Prostate gland (tissue), 2 donors: ENCODE data around the gene SMIM33. TPM values are rescaled to one million over a fixed set of nuclear protein-coding genes. Genes with fewer than 3 reads are reported as not detected.

ENCODE experiments used
- DNase-seq: peaks from one replicate; pipeline ENCODE4 v3.0.0-alpha.2; 2019; ENCODE audit warnings: low spot score
- H3K27ac ChIP-seq, 2 donors: fragments of 200-600 bp; sonication (generic); 2 replicates each; pipeline ENCODE4 v1.5.1; 2017 to 2019
- H3K27me3 ChIP-seq: fragments of 200-600 bp; sonication (generic); replicated peaks from 2 replicates; pipeline ENCODE4 v1.5.1; 2019; ENCODE audit not compliant: insufficient read depth
- H3K36me3 ChIP-seq, 2 donors: fragments of 200-600 bp; sonication (generic); 1 replicate in 1 of 2; 2 replicates in 1 of 2; pipeline versions ENCODE4 v1.5.1 to v1.8.1; 2017 to 2019
- H3K4me1 ChIP-seq: fragments of 200-600 bp; sonication (generic); replicated peaks from 2 replicates; pipeline ENCODE4 v1.5.1; 2019
- H3K4me3 ChIP-seq, 2 donors: fragments of 200-600 bp; sonication (generic); 2 replicates each; pipeline ENCODE4 v1.5.1; 2017 to 2019
- H3K9me3 ChIP-seq: fragments of 200-600 bp; sonication (generic); 2 replicates; pipeline ENCODE4 v1.5.1; 2017
- CTCF ChIP-seq, 4 experiments: fragments of 200-600 bp in 2 of 4; fragments of 450-650 bp in 2 of 4; sonication (generic) in 2 of 4; IDR thresholded peaks; 1 replicate in 3 of 4; 2 replicates in 1 of 4; pipeline ENCODE4 v1.5.1; 2016 to 2019; ENCODE audit warnings: antibody characterized with exemption in 4 of 4, mild to moderate bottlenecking in 2 of 4, moderate library complexity in 2 of 4
- POLR2A ChIP-seq: fragments of 450-650 bp; IDR thresholded peaks from one replicate; pipeline ENCODE4 v1.6.1; 2016; ENCODE audit warnings: antibody characterized with exemption, mild to moderate bottlenecking
- POLR2AphosphoS5 ChIP-seq: sonication (generic); formaldehyde crosslinking; IDR thresholded peaks from one replicate; pipeline ENCODE4 v1.6.1; 2017; ENCODE audit warnings: antibody characterized with exemption
- WGBS: methylation state at CpG from one replicate; pipeline ENCODE4 v1.1.5; 2018; 5-methylcytosine and 5-hydroxymethylcytosine counted together
- intact Hi-C: fragments of 100-400 bp; cut with DNase I; formaldehyde crosslinking; loops from one replicate; pipeline ENCODE4 v1.14.2; 2022
- total RNA-seq, 2 donors: library from RNA; depleted of rRNA; stranded (reverse); fragments of >200 nt; gene quantifications; one replicate each; pipeline ENCODE4 v1.1.0, GENCODE V29; 2016

Gene SMIM33
- not detected for total RNA-seq

DNA sequence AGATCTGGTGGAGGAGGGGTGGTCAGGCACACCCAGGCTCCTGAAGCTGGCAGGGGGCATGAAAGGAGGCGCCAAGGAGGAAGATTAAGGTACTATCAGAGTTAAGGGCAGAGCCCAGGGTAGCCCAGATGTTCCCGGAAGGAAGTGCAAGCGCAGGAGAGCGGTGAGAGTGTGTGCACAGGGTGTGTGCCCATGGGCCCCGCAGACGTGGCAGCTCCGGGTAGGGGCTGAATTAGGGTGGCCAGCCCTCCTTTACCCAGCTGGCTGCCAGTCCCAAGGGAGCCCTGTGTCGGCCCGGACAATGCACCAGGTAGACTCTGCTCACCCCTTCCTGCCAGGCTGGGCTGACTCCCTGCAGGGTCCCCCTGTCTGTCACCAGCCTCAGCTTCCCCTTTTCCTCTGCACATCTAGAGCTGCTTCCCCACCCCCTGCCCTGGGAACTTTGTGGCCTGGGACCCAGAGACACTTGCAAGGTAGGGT lies at the start of gene SMIM33:
Gene SMIM33 (plus strand): TSS at position 184 of the 480 bp plus-strand sequence. CDS start 118 bp downstream, at position 302.
- 63% methylated on average over 7 of the region's 9 CpGs for WGBS
- DNase-seq = no peak

GRCh38 chr5:139422307-139422893 lies 48.4 kb upstream of the SMIM33 start:
- intact Hi-C loops = loop anchor here (2.0 to 5.0 kb wide), 2 partner anchors 90 to 342 kb away; no protein-coding TSS in a partner anchor
- Histone ChIP-seq H3K36me3 (no peaks in the 10 kb centered on the region), H3K4me3 (no peak overlapping the region), H3K27ac (no peak overlapping the region), H3K4me1 (no peaks in the 10 kb centered on the region), H3K27me3 (no peaks in the 10 kb centered on the region), H3K9me3 (no peaks in the 10 kb centered on the region)
- peak; percentile 45 for TF ChIP-seq POLR2AphosphoS5
- TF ChIP-seq POLR2A = no peak
- TF ChIP-seq CTCF (IDR thresholded peaks at IDR 0.05) = peak; percentile 32 to 85 (median 62)
- peak; percentile 33 for DNase-seq
- WGBS = 39% methylated on average over 5 of the region's 5 CpGs

More for the DNA sequence above, at the start of gene SMIM33:
- intact Hi-C loops = no loop called here
- TF ChIP-seq POLR2A (no peak), CTCF (IDR thresholded peaks at IDR 0.05) (no peak), POLR2AphosphoS5 (no peak)
- Histone ChIP-seq H3K27ac (no peak within 1 kb of the TSS), H3K36me3 (no peaks in the 10 kb centered on the region), H3K4me3 (no peak within 1 kb of the TSS), H3K4me1 (no peaks in the 10 kb centered on the region), H3K27me3 (no peaks in the 10 kb centered on the region), H3K9me3 (no peaks in the 10 kb centered on the region)

GRCh38 chr5:139425497-139425896 lies 45.3 kb upstream of the SMIM33 start:
- TF ChIP-seq CTCF (IDR thresholded peaks at IDR 0.05) = no peak
- TF ChIP-seq POLR2AphosphoS5 = no peak
- TF ChIP-seq POLR2A = no peak
- Histone ChIP-seq H3K27ac (no peak overlapping the region), H3K27me3 (no peaks in the 10 kb centered on the region), H3K36me3 (no peaks in the 10 kb centered on the region), H3K9me3 (no peaks in the 10 kb centered on the region), H3K4me1 (no peaks in the 10 kb centered on the region), H3K4me3 (no peak overlapping the region)
- WGBS = 38% methylated on average over 5 of the region's 5 CpGs
- intact Hi-C loops = no loop called here
- DNase-seq = no peak

GRCh38 chr5:139426203-139426885 lies 44.5 kb upstream of the SMIM33 start:
- H3K27me3 ChIP-seq = no peaks in the 10 kb centered on the region
- TF ChIP-seq CTCF (IDR thresholded peaks at IDR 0.05) (no peak), POLR2A (no peak), POLR2AphosphoS5 (no peak)
- no peaks in the 10 kb centered on the region for H3K36me3 ChIP-seq
- H3K27ac ChIP-seq = no peak overlapping the region
- no peak for DNase-seq
- no peaks in the 10 kb centered on the region for H3K4me1 ChIP-seq
- H3K9me3 ChIP-seq = no peaks in the 10 kb centered on the region
- WGBS = 79% methylated on average over 8 of the region's 8 CpGs
- intact Hi-C loops = no loop called here
- no peak overlapping the region for H3K4me3 ChIP-seq
